ENCODE measurements around the gene PTPA. TPM values are rescaled to one million over a fixed set of nuclear protein-coding genes. Genes with fewer than 3 reads are reported as not detected.

PTPA gene
- polyA plus RNA-seq, 3 donors = 11.7 to 38.5 (median 12.4) TPM

- no peaks in the 10 kb centered on the region for H3K79me2 ChIP-seq (ENCODE audit: insufficient read depth, low read length)
- Mint-ChIP-seq H3K27me3 (ENCODE audit: low read depth in 3 of 3) (peaks cover 0 to 1% (median 0%) of the 10 kb centered on the region in 3 donors), H3K27ac (peak overlapping the region in 1 of 7 donors; percentile 26), H3K4me3 (no peak overlapping the region), H3K9me3 (peaks cover 0 to 3% (median 0%) of the 10 kb centered on the region in 7 donors), H3K4me1 (no peaks in the 10 kb centered on the region), H3K36me3 (peaks cover 23 to 30% of the 10 kb centered on the region in 2 donors)
- H3K4me2 ChIP-seq (replicated peaks; ENCODE audit: extremely low read depth, low read length, poor library complexity, severe bottlenecking) = no peak overlapping the region
- WGBS (ENCODE audit: insufficient coverage) = 100% methylated on average over 3 of the region's 7 CpGs
- intact Hi-C loops (cut with micrococcal nuclease) = no loop called here
- no peak for DNase-seq
- H2AFZ ChIP-seq (ENCODE audit: insufficient read depth, low read depth, low read length, poor library complexity, severe bottlenecking) = no peak overlapping the region
- no peaks in the 10 kb centered on the region for H3K4me1 ChIP-seq (ENCODE audit: control insufficient read depth in 1 of 2, insufficient read depth in 2 of 2, low read length in 2 of 2)
- no peak overlapping the region for H3K27ac ChIP-seq (ENCODE audit: low read depth in 1 of 2, low read length in 2 of 2)
- TF ChIP-seq CTCF (IDR thresholded peaks at IDR 0.05) = no peak
- H3K9me3 ChIP-seq (replicated peaks in 1 of 2; ENCODE audit: control insufficient read depth in 1 of 2, insufficient read depth in 1 of 2, low read length in 2 of 2) = no peaks in the 10 kb centered on the region
- peaks cover 10 to 36% of the 10 kb centered on the region in 2 donors for H3K36me3 ChIP-seq (replicated peaks in 1 of 2; ENCODE audit: control insufficient read depth in 1 of 2, insufficient read depth in 2 of 2, low read length in 2 of 2)
- no peak overlapping the region for H3K9ac ChIP-seq (ENCODE audit: insufficient read depth, low read length, poor library complexity, severe bottlenecking)
- no peaks in the 10 kb centered on the region for H4K20me1 ChIP-seq (ENCODE audit: insufficient read depth, low read length)
- no peak overlapping the region for H3K4me3 ChIP-seq (replicated peaks in 1 of 3; ENCODE audit: low read depth in 2 of 3, low read length in 3 of 3)
- no peaks in the 10 kb centered on the region for H3K27me3 ChIP-seq (ENCODE audit: control insufficient read depth in 2 of 2, insufficient read depth in 2 of 2, low read length in 2 of 2)
These were observed 9.9 kb upstream of the PTPA start for GRCh38 chr9:129101279-129101678.

GRCh38 chr9:129102095-129102525, 9.1 kb upstream of the PTPA start:
- Histone ChIP-seq H4K20me1 (ENCODE audit: insufficient read depth, low read length) (no peaks in the 10 kb centered on the region), H3K79me2 (ENCODE audit: insufficient read depth, low read length) (no peaks in the 10 kb centered on the region), H3K4me3 (replicated peaks in 1 of 3; ENCODE audit: low read depth in 2 of 3, low read length in 3 of 3) (no peak overlapping the region), H3K27me3 (ENCODE audit: control insufficient read depth in 2 of 2, insufficient read depth in 2 of 2, low read length in 2 of 2) (no peaks in the 10 kb centered on the region), H3K9ac (ENCODE audit: insufficient read depth, low read length, poor library complexity, severe bottlenecking) (no peak overlapping the region), H3K4me1 (ENCODE audit: control insufficient read depth in 1 of 2, insufficient read depth in 2 of 2, low read length in 2 of 2) (no peaks in the 10 kb centered on the region), H3K36me3 (replicated peaks in 1 of 2; ENCODE audit: control insufficient read depth in 1 of 2, insufficient read depth in 2 of 2, low read length in 2 of 2) (peaks cover 12 to 37% of the 10 kb centered on the region in 2 donors), H3K9me3 (replicated peaks in 1 of 2; ENCODE audit: control insufficient read depth in 1 of 2, insufficient read depth in 1 of 2, low read length in 2 of 2) (no peaks in the 10 kb centered on the region), H2AFZ (ENCODE audit: insufficient read depth, low read depth, low read length, poor library complexity, severe bottlenecking) (no peak overlapping the region), H3K27ac (ENCODE audit: low read depth in 1 of 2, low read length in 2 of 2) (no peak overlapping the region), H3K4me2 (replicated peaks; ENCODE audit: extremely low read depth, low read length, poor library complexity, severe bottlenecking) (no peak overlapping the region)
- peaks cover 0 to 1% (median 0%) of the 10 kb centered on the region in 3 donors for H3K27me3 Mint-ChIP-seq (ENCODE audit: low read depth in 3 of 3)
- no peak overlapping the region for H3K27ac Mint-ChIP-seq
- H3K36me3 Mint-ChIP-seq = peaks cover 26 to 30% of the 10 kb centered on the region in 2 donors
- no peak for DNase-seq
- TF ChIP-seq CTCF (IDR thresholded peaks at IDR 0.05) = no peak
- intact Hi-C loops (cut with micrococcal nuclease) = no loop called here
- 89% methylated on average over 12 of the region's 13 CpGs for WGBS (ENCODE audit: insufficient coverage)
- no peaks in the 10 kb centered on the region for H3K4me1 Mint-ChIP-seq
- H3K9me3 Mint-ChIP-seq = peaks cover 0 to 3% (median 0%) of the 10 kb centered on the region in 7 donors
- H3K4me3 Mint-ChIP-seq = no peak overlapping the region

All from CD14-positive monocyte (primary cell).